Vagina (tissue), 2 donors: Measurements from ENCODE around the gene LRRC7. TPM values are rescaled to one million over a fixed set of nuclear protein-coding genes. Genes with fewer than 3 reads are reported as not detected.

Experiments used
- DNase-seq, 2 donors: peaks; one replicate each; pipeline ENCODE4 v3.0.0-alpha.2; 2017; ENCODE audit errors: extremely low spot score in 2 of 2
- H3K27ac ChIP-seq: fragments of 200-600 bp; sonication (generic); one replicate; pipeline ENCODE4 v1.5.1; 2019
- H3K27me3 ChIP-seq: fragments of 200-600 bp; sonication (generic); one replicate; pipeline ENCODE4 v1.5.1; 2019
- H3K36me3 ChIP-seq, 2 donors: fragments of 200-600 bp; sonication (generic); one replicate each; pipeline ENCODE4 v1.5.1; 2017 to 2019
- H3K4me1 ChIP-seq: fragments of 200-600 bp; sonication (generic); one replicate; pipeline ENCODE4 v1.5.1; 2019
- H3K4me3 ChIP-seq, 2 donors: fragments of 200-600 bp; sonication (generic); 1 replicate in 1 of 2; 2 replicates in 1 of 2; pipeline ENCODE4 v1.5.1; 2016 to 2019
- H3K9me3 ChIP-seq: fragments of 200-600 bp; sonication (generic); one replicate; pipeline ENCODE4 v1.5.1; 2019
- CTCF ChIP-seq, 3 experiments: fragments of 450-650 bp in 2 of 3; fragments of 200-600 bp in 1 of 3; sonication (generic) in 1 of 3; IDR thresholded peaks; one replicate each; pipeline ENCODE4 v1.5.1; 2017 to 2019; ENCODE audit warnings: antibody characterized with exemption in 3 of 3, mild to moderate bottlenecking in 2 of 3, moderate library complexity in 2 of 3
- POLR2A ChIP-seq, 2 donors: fragments of 450-650 bp; IDR thresholded peaks; one replicate each; pipeline ENCODE4 v1.6.1; 2017; ENCODE audit warnings: antibody characterized with exemption in 2 of 2, mild to moderate bottlenecking in 2 of 2, moderate library complexity in 2 of 2
- POLR2AphosphoS5 ChIP-seq, 2 donors: sonication (generic); formaldehyde crosslinking; IDR thresholded peaks; one replicate each; pipeline ENCODE4 v1.9.0; 2017; ENCODE audit warnings: antibody characterized with exemption in 2 of 2, mild to moderate bottlenecking in 2 of 2, low read depth in 1 of 2; ENCODE audit not compliant: insufficient read depth in 1 of 2
- intact Hi-C: fragments of 100-400 bp; cut with DNase I; formaldehyde crosslinking; loops from one replicate; pipeline ENCODE4 v1.15.1; 2023
- total RNA-seq: library from RNA; depleted of rRNA; stranded (reverse); fragments of >200 nt; gene quantifications from one replicate; pipeline ENCODE4 v1.2.3, GENCODE V29; 2016

Gene LRRC7
- total RNA-seq, 1 donor from 2014 or later, result not detected

GRCh38 chr1:69833536-69833935 is 265.8 kb downstream of the LRRC7 start:
- DNase-seq, result no peak
- H3K27me3 ChIP-seq, result no peaks in the 10 kb centered on the region
- H3K9me3 ChIP-seq, result no peaks in the 10 kb centered on the region
- no peaks in the 10 kb centered on the region for H3K36me3 ChIP-seq
- no peak overlapping the region for H3K27ac ChIP-seq
- intact Hi-C loops, result no loop called here
- TF ChIP-seq POLR2AphosphoS5 (IDR thresholded peaks at IDR 0.05; ENCODE audit: insufficient read depth in 1 of 2, low read depth in 1 of 2) (no peak), POLR2A (IDR thresholded peaks at IDR 0.05) (no peak), CTCF (IDR thresholded peaks at IDR 0.05) (no peak)
- no peaks in the 10 kb centered on the region for H3K4me1 ChIP-seq
- H3K4me3 ChIP-seq, result no peak overlapping the region

GRCh38 chr1:69834336-69834735 is 266.6 kb downstream of the LRRC7 start:
- no peak for DNase-seq
- no peak overlapping the region for H3K27ac ChIP-seq
- no peaks in the 10 kb centered on the region for H3K4me1 ChIP-seq
- TF ChIP-seq POLR2AphosphoS5 (IDR thresholded peaks at IDR 0.05; ENCODE audit: insufficient read depth in 1 of 2, low read depth in 1 of 2) (no peak), CTCF (IDR thresholded peaks at IDR 0.05) (no peak), POLR2A (IDR thresholded peaks at IDR 0.05) (no peak)
- no peaks in the 10 kb centered on the region for H3K36me3 ChIP-seq
- no peaks in the 10 kb centered on the region for H3K27me3 ChIP-seq
- intact Hi-C loops, result no loop called here
- H3K4me3 ChIP-seq, result no peak overlapping the region
- H3K9me3 ChIP-seq, result no peaks in the 10 kb centered on the region

GRCh38 chr1:69835955-69836354 is 268.2 kb downstream of the LRRC7 start:
- Histone ChIP-seq H3K4me3 (no peak overlapping the region), H3K27ac (no peak overlapping the region), H3K4me1 (no peaks in the 10 kb centered on the region), H3K27me3 (no peaks in the 10 kb centered on the region), H3K9me3 (no peaks in the 10 kb centered on the region), H3K36me3 (no peaks in the 10 kb centered on the region)
- DNase-seq, result no peak
- intact Hi-C loops, result no loop called here
- TF ChIP-seq POLR2A (IDR thresholded peaks at IDR 0.05), result no peak
- TF ChIP-seq CTCF (IDR thresholded peaks at IDR 0.05), result no peak
- no peak for TF ChIP-seq POLR2AphosphoS5 (IDR thresholded peaks at IDR 0.05; ENCODE audit: insufficient read depth in 1 of 2, low read depth in 1 of 2)

- no peaks in the 10 kb centered on the region for H3K9me3 ChIP-seq
- no peak overlapping the region for H3K27ac ChIP-seq
- no peaks in the 10 kb centered on the region for H3K27me3 ChIP-seq
- no peaks in the 10 kb centered on the region for H3K36me3 ChIP-seq
- intact Hi-C loops, result no loop called here
- TF ChIP-seq POLR2AphosphoS5 (IDR thresholded peaks at IDR 0.05; ENCODE audit: insufficient read depth in 1 of 2, low read depth in 1 of 2) (no peak), POLR2A (IDR thresholded peaks at IDR 0.05) (no peak), CTCF (IDR thresholded peaks at IDR 0.05) (no peak)
- no peak for DNase-seq
- H3K4me1 ChIP-seq, result no peaks in the 10 kb centered on the region
- H3K4me3 ChIP-seq, result no peak overlapping the region
These were observed 269.4 kb downstream of the LRRC7 start for GRCh38 chr1:69836971-69837636.

- Histone ChIP-seq H3K36me3 (no peaks in the 10 kb centered on the region), H3K27me3 (no peaks in the 10 kb centered on the region), H3K27ac (no peak overlapping the region), H3K9me3 (no peaks in the 10 kb centered on the region), H3K4me1 (no peaks in the 10 kb centered on the region), H3K4me3 (no peak overlapping the region)
- DNase-seq, result no peak
- intact Hi-C loops, result no loop called here
- TF ChIP-seq POLR2A (IDR thresholded peaks at IDR 0.05), result no peak
- TF ChIP-seq CTCF (IDR thresholded peaks at IDR 0.05), result no peak
- TF ChIP-seq POLR2AphosphoS5 (IDR thresholded peaks at IDR 0.05; ENCODE audit: insufficient read depth in 1 of 2, low read depth in 1 of 2), result no peak
These were observed 274.6 kb downstream of the LRRC7 start for GRCh38 chr1:69842326-69842725.
